H9 (cell line): ENCODE measurements around the gene RAD51C. TPM values are rescaled to one million over a fixed set of nuclear protein-coding genes. Genes with fewer than 3 reads are reported as not detected.

Experiments used
- DNase-seq: peaks from one replicate; pipeline ENCODE4 v3.0.0-alpha.2; 2017
- H2AFZ ChIP-seq: one replicate; pipeline ENCODE4 v1.6.1; 2013; ENCODE audit warnings: mild to moderate bottlenecking, low read length, control low read depth, moderate library complexity
- H2AK5ac ChIP-seq: 2 replicates; pipeline ENCODE4 v1.6.1; 2013; ENCODE audit warnings: low read length, control low read depth, mixed read lengths; ENCODE audit not compliant: insufficient read length
- H2BK120ac ChIP-seq: one replicate; pipeline ENCODE4 v1.6.1; 2013; ENCODE audit warnings: low read depth, mild to moderate bottlenecking, low read length, control low read depth, inconsistent platforms; ENCODE audit not compliant: poor library complexity, severe bottlenecking
- H2BK12ac ChIP-seq: 2 replicates; pipeline ENCODE4 v1.6.1; 2013; ENCODE audit warnings: low read length, control low read depth, mixed read lengths, low read depth; ENCODE audit not compliant: insufficient read length
- H2BK15ac ChIP-seq: 2 replicates; pipeline ENCODE4 v1.6.1; 2013; ENCODE audit warnings: low read depth, low read length, control low read depth
- H2BK20ac ChIP-seq: one replicate; pipeline ENCODE4 v1.6.1; 2013; ENCODE audit warnings: low read depth, mild to moderate bottlenecking, low read length, control low read depth, inconsistent platforms; ENCODE audit not compliant: poor library complexity, severe bottlenecking
- H2BK5ac ChIP-seq: 2 replicates; pipeline ENCODE4 v1.6.1; 2013; ENCODE audit warnings: low read length, control low read depth, mixed read lengths; ENCODE audit not compliant: insufficient read length
- H3K14ac ChIP-seq: 2 replicates; pipeline ENCODE4 v1.6.1; 2013; ENCODE audit warnings: low read length, control low read depth; ENCODE audit not compliant: insufficient read depth
- H3K18ac ChIP-seq: 2 replicates; pipeline ENCODE4 v1.6.1; 2013; ENCODE audit warnings: low read depth, mild to moderate bottlenecking, mixed read lengths, low read length, control low read depth; ENCODE audit not compliant: insufficient read length
- H3K23ac ChIP-seq: 2 replicates; pipeline ENCODE4 v1.6.1; 2013; ENCODE audit warnings: low read length, control low read depth, mixed read lengths, low read depth; ENCODE audit not compliant: insufficient read length
- H3K23me2 ChIP-seq: 2 replicates; pipeline ENCODE4 v1.6.1; 2013; ENCODE audit warnings: low read depth, mild to moderate bottlenecking, mixed read lengths, low read length, control low read depth; ENCODE audit not compliant: insufficient read length, poor library complexity, severe bottlenecking
- H3K27ac ChIP-seq: 2 replicates; pipeline ENCODE4 v1.5.1; 2013; ENCODE audit warnings: low read length, control low read depth, mixed read lengths, low read depth; ENCODE audit not compliant: insufficient read length
- H3K27me3 ChIP-seq: 2 replicates; pipeline ENCODE4 v1.6.1; 2013; ENCODE audit warnings: low read length, control low read depth, inconsistent platforms; ENCODE audit not compliant: insufficient read depth
- H3K4ac ChIP-seq: 2 replicates; pipeline ENCODE4 v1.6.1; 2013; ENCODE audit warnings: low read depth, mild to moderate bottlenecking, control low read depth, inconsistent platforms, low read length, moderate library complexity
- H3K4me1 ChIP-seq: 2 replicates; pipeline ENCODE4 v1.6.1; 2013; ENCODE audit warnings: low read length, control low read depth, inconsistent platforms; ENCODE audit not compliant: insufficient read depth
- H3K4me2 ChIP-seq: 2 replicates; pipeline ENCODE4 v1.6.1; 2013; ENCODE audit warnings: low read length, control low read depth, mixed read lengths; ENCODE audit not compliant: insufficient read length, insufficient read depth
- H3K56ac ChIP-seq: 2 replicates; pipeline ENCODE4 v1.6.1; 2013; ENCODE audit warnings: low read depth, mild to moderate bottlenecking, mixed read lengths, low read length, control low read depth; ENCODE audit not compliant: insufficient read length
- H3K79me1 ChIP-seq: 2 replicates; pipeline ENCODE4 v1.6.1; 2013; ENCODE audit warnings: low read depth, mild to moderate bottlenecking, moderate library complexity, low read length, control low read depth, inconsistent platforms; ENCODE audit not compliant: insufficient read depth, poor library complexity, severe bottlenecking
- H3K79me2 ChIP-seq: 2 replicates; pipeline ENCODE4 v1.6.1; 2013; ENCODE audit warnings: low read length, control low read depth, inconsistent platforms; ENCODE audit not compliant: insufficient read depth
- H3K9ac ChIP-seq: 2 replicates; pipeline ENCODE4 v1.6.1; 2013; ENCODE audit warnings: low read length, control low read depth, mixed read lengths; ENCODE audit not compliant: insufficient read length; ENCODE audit errors: extremely low read depth
- H3K9me3 ChIP-seq: one replicate; pipeline ENCODE4 v1.6.1; 2013; ENCODE audit warnings: low read depth, low read length, inconsistent platforms; ENCODE audit not compliant: control insufficient read depth
- H3T11ph ChIP-seq: one replicate; pipeline ENCODE4 v1.6.1; 2013; ENCODE audit warnings: mild to moderate bottlenecking, low read length, control low read depth, inconsistent platforms
- H4K20me1 ChIP-seq: one replicate; pipeline ENCODE4 v1.6.1; 2013; ENCODE audit not compliant: control insufficient read depth, insufficient read length, insufficient read depth
- H4K5ac ChIP-seq: 2 replicates; pipeline ENCODE4 v1.6.1; 2013; ENCODE audit warnings: low read depth, mild to moderate bottlenecking, mixed read lengths, low read length, control low read depth; ENCODE audit not compliant: insufficient read length
- H4K8ac ChIP-seq: replicated peaks from 2 replicates; pipeline ENCODE4 v1.6.1; 2013; ENCODE audit warnings: low read length, control low read depth, mixed read lengths, low read depth; ENCODE audit not compliant: insufficient read length
- H4K91ac ChIP-seq: 2 replicates; pipeline ENCODE4 v1.6.1; 2013; ENCODE audit warnings: low read depth, mild to moderate bottlenecking, moderate library complexity, mixed read lengths, low read length, control low read depth; ENCODE audit not compliant: insufficient read length
- H3K27ac Mint-ChIP-seq, 3 experiments: 2 replicates in 2 of 3; 3 replicates in 1 of 3; pipeline ENCODE4 v1.8.0; 2020 to 2021; ENCODE audit warnings: mixed read lengths in 3 of 3, mild to moderate bottlenecking in 1 of 3, moderate library complexity in 1 of 3
- H3K27me3 Mint-ChIP-seq: 2 replicates; pipeline ENCODE4 v1.8.0; 2021; ENCODE audit warnings: low read depth, mild to moderate bottlenecking, moderate library complexity, mixed read lengths
- H3K36me3 Mint-ChIP-seq, 3 experiments: 2 replicates in 2 of 3; 3 replicates in 1 of 3; pipeline ENCODE4 v1.8.0; 2020 to 2021; ENCODE audit warnings: low read depth in 3 of 3, mixed read lengths in 3 of 3; ENCODE audit not compliant: insufficient read depth in 1 of 3
- H3K4me1 Mint-ChIP-seq, 2 experiments: 2 replicates each; pipeline ENCODE4 v1.8.0; 2020; ENCODE audit warnings: mixed read lengths in 2 of 2
- H3K4me3 Mint-ChIP-seq, 2 experiments: 2 replicates in 1 of 2; 3 replicates in 1 of 2; pipeline ENCODE4 v1.8.0; 2020 to 2021; ENCODE audit warnings: mild to moderate bottlenecking in 2 of 2, mixed read lengths in 2 of 2, moderate library complexity in 1 of 2
- H3K9me3 Mint-ChIP-seq, 2 experiments: 2 replicates in 1 of 2; 3 replicates in 1 of 2; pipeline ENCODE4 v1.8.0; 2020; ENCODE audit warnings: mild to moderate bottlenecking in 2 of 2, mixed read lengths in 2 of 2, moderate library complexity in 1 of 2
- CTCF ChIP-seq: fragments of 200-600 bp; sonication (generic); conservative IDR thresholded peaks from 3 replicates; pipeline ENCODE4 v1.8.0; 2021; ENCODE audit warnings: antibody characterized with exemption, mild to moderate bottlenecking
- WGBS: extraction: QIAGEN DNeasy Blood & Tissue Kit; methylation state at CpG from one replicate; pipeline ENCODE4 v1.1.7; 2013; ENCODE audit warnings: missing lambda C conversion rate, low lambda C conversion rate, mixed read lengths; ENCODE audit not compliant: insufficient read length; ENCODE audit errors: extremely low coverage; 5-methylcytosine and 5-hydroxymethylcytosine counted together
- total RNA-seq: library from RNA; stranded (reverse); gene quantifications from 2 replicates; pipeline ENCODE4 v1.2.1, GENCODE V29; 2021

RAD51C gene
- total RNA-seq, 1 experiment from 2014 or later, result 11.3 TPM

GRCh38 chr17:58693751-58694150, 1.3 kb downstream of the RAD51C start:
- Histone ChIP-seq H3K9ac (no peak overlapping the region), H3K79me1 (no peaks in the 10 kb centered on the region), H3K4ac (no peak overlapping the region), H2AK5ac (no peak overlapping the region), H3K23ac (no peak overlapping the region), H3K27ac (no peak overlapping the region), H3K27me3 (no peaks in the 10 kb centered on the region), H3K9me3 (no peaks in the 10 kb centered on the region), H4K91ac (no peak overlapping the region), H3K79me2 (no peaks in the 10 kb centered on the region), H3K56ac (no peak overlapping the region), H3K23me2 (no peaks in the 10 kb centered on the region), H2AFZ (no peak overlapping the region), H2BK12ac (no peak overlapping the region), H3K4me2 (no peak overlapping the region), H2BK5ac (no peak overlapping the region), H2BK15ac (no peak overlapping the region), H3K4me1 (no peaks in the 10 kb centered on the region), H4K8ac (no peak overlapping the region), H3K14ac (no peak overlapping the region), H4K5ac (no peak overlapping the region), H2BK20ac (no peak overlapping the region), H2BK120ac (no peak overlapping the region), H3K18ac (no peak overlapping the region), H4K20me1 (no peaks in the 10 kb centered on the region), H3T11ph (no peak overlapping the region)
- peak overlapping the region in 1 of 2 experiments; percentile 67; a peak in 1 of 5 replicates for H3K4me3 Mint-ChIP-seq
- no peak for TF ChIP-seq CTCF
- WGBS, result no CpG with 5 or more reads among the region's 2 CpGs
- no peak overlapping the region for H3K27ac Mint-ChIP-seq
- 0 out of 7 replicates have a peak, but pooled peaks cover 0 to 4% (median 0%) of the 10 kb centered on the region in 3 experiments for H3K36me3 Mint-ChIP-seq
- H3K4me1 Mint-ChIP-seq, result peaks cover 12 to 16% of the 10 kb centered on the region in 2 experiments
- H3K9me3 Mint-ChIP-seq, result no peaks in the 10 kb centered on the region
- H3K27me3 Mint-ChIP-seq, result 0 out of 2 replicates have a peak, but pooled peaks cover 5% of the 10 kb centered on the region
- no peak for DNase-seq
